ENCODE measurements around the gene CHST11.

The CHST11 gene

GRCh38 chr12:104752881-104753280 is 296.1 kb downstream of the CHST11 start:
- no peak for DNase-seq (ENCODE audit: low read depth in 2 of 2, low spot score in 1 of 2)

- DNase-seq (ENCODE audit: low read depth in 2 of 2, low spot score in 1 of 2), result no peak
These were observed 300.2 kb downstream of the CHST11 start for GRCh38 chr12:104756901-104757300.

- no peak for DNase-seq (ENCODE audit: low read depth in 2 of 2, low spot score in 1 of 2)
These were observed 302.0 kb downstream of the CHST11 start for GRCh38 chr12:104758771-104759170.

- DNase-seq (ENCODE audit: low read depth in 2 of 2, low spot score in 1 of 2), result no peak
These were observed 304.3 kb downstream of the CHST11 start for GRCh38 chr12:104761091-104761490.

- DNase-seq (ENCODE audit: low read depth in 2 of 2, low spot score in 1 of 2), result no peak
These were observed 304.9 kb downstream of the CHST11 start for GRCh38 chr12:104761611-104762010.

GRCh38 chr12:104763168-104763805 is 306.5 kb downstream of the CHST11 start:
- DNase-seq (ENCODE audit: low read depth in 2 of 2, low spot score in 1 of 2), result no peak

GRCh38 chr12:104764225-104765091 is 307.7 kb downstream of the CHST11 start:
- no peak for DNase-seq (ENCODE audit: low read depth in 2 of 2, low spot score in 1 of 2)

GRCh38 chr12:104767261-104767660 is 310.5 kb downstream of the CHST11 start:
- no peak for DNase-seq (ENCODE audit: low read depth in 2 of 2, low spot score in 1 of 2)

- no peak for DNase-seq (ENCODE audit: low read depth in 2 of 2, low spot score in 1 of 2)
These were observed 311.3 kb downstream of the CHST11 start for GRCh38 chr12:104768033-104768432.

GRCh38 chr12:104769144-104769561 is 312.4 kb downstream of the CHST11 start:
- DNase-seq (ENCODE audit: low read depth in 2 of 2, low spot score in 1 of 2), result no peak

GRCh38 chr12:104772336-104772735 is 315.6 kb downstream of the CHST11 start:
- DNase-seq (ENCODE audit: low read depth in 2 of 2, low spot score in 1 of 2), result no peak

- DNase-seq (ENCODE audit: low read depth in 2 of 2, low spot score in 1 of 2), result no peak
These were observed 319.0 kb downstream of the CHST11 start for GRCh38 chr12:104775731-104776231.

- no peak for DNase-seq (ENCODE audit: low read depth in 2 of 2, low spot score in 1 of 2)
These were observed 322.4 kb downstream of the CHST11 start for GRCh38 chr12:104779134-104779533.

GRCh38 chr12:104782296-104782695 is 325.5 kb downstream of the CHST11 start:
- DNase-seq (ENCODE audit: low read depth in 2 of 2, low spot score in 1 of 2), result no peak

- no peak for DNase-seq (ENCODE audit: low read depth in 2 of 2, low spot score in 1 of 2)
These were observed 327.8 kb downstream of the CHST11 start for GRCh38 chr12:104784592-104784991.

- no peak for DNase-seq (ENCODE audit: low read depth in 2 of 2, low spot score in 1 of 2)
These were observed 329.1 kb downstream of the CHST11 start for GRCh38 chr12:104785886-104786285.

GRCh38 chr12:104786352-104786751 is 329.6 kb downstream of the CHST11 start:
- no peak for DNase-seq (ENCODE audit: low read depth in 2 of 2, low spot score in 1 of 2)

- DNase-seq (ENCODE audit: low read depth in 2 of 2, low spot score in 1 of 2), result no peak
These were observed 332.1 kb downstream of the CHST11 start for GRCh38 chr12:104788840-104789271.

GRCh38 chr12:104790296-104791125 is 333.8 kb downstream of the CHST11 start:
- peak; percentile 5 to 8 for DNase-seq (ENCODE audit: low read depth in 2 of 2, low spot score in 1 of 2)

GRCh38 chr12:104792570-104792969 is 335.8 kb downstream of the CHST11 start:
- no peak for DNase-seq (ENCODE audit: low read depth in 2 of 2, low spot score in 1 of 2)

- DNase-seq (ENCODE audit: low read depth in 2 of 2, low spot score in 1 of 2), result no peak
These were observed 336.5 kb downstream of the CHST11 start for GRCh38 chr12:104793285-104793684.
